HTERT RPE-1 (cell line): ENCODE results near the gene LRRC3.

Source experiments
- in situ Hi-C: fragments of 300-500 bp; cut with MboI; formaldehyde crosslinking; loops from 4 replicates; pipeline ENCODE4 v1.14.3; 2020; ENCODE audit warnings: low sequenced_read_pairs

Gene LRRC3

GRCh38 chr21:44423941-44424607 is 31.2 kb upstream of the LRRC3 start:
- in situ Hi-C loops, result no loop called here

DNA sequence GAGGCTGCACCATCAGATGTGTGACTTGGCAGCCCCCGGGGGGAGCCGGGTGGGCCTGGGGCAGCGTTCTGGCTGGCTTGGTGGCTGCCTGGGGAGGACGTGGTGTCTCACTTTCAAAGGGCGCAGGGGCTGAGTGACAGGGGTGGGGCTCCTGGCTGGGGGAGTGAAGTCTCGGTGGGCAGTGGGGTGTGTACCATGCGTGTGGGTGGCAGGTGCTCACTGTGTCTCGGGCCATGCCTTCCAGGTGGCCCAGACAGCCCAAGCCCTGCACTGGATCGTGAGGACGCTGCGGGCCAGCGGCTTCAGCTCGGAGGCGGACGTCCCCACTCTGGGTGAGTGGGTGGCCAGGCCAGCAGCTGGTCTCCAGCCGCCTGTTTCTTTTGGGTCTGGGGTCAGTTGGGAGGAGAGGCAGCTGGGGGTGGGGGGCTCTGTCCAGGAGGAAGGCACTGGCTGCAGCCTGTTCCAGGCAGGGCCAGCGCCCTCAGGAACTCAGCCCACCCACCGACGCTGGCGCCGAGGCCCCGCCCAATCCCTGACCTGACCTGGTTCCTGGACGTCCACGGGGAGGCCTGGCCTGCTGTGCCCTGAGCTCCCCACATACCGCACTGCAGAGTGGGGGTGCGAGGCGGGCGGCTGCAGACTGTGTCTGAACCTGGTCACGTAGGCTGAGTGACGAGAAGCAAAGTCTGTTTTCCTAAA is 30.6 kb upstream of the LRRC3 start:
- in situ Hi-C loops, result no loop called here

GRCh38 chr21:44425307-44425894 is 29.9 kb upstream of the LRRC3 start:
- in situ Hi-C loops, result no loop called here

DNA sequence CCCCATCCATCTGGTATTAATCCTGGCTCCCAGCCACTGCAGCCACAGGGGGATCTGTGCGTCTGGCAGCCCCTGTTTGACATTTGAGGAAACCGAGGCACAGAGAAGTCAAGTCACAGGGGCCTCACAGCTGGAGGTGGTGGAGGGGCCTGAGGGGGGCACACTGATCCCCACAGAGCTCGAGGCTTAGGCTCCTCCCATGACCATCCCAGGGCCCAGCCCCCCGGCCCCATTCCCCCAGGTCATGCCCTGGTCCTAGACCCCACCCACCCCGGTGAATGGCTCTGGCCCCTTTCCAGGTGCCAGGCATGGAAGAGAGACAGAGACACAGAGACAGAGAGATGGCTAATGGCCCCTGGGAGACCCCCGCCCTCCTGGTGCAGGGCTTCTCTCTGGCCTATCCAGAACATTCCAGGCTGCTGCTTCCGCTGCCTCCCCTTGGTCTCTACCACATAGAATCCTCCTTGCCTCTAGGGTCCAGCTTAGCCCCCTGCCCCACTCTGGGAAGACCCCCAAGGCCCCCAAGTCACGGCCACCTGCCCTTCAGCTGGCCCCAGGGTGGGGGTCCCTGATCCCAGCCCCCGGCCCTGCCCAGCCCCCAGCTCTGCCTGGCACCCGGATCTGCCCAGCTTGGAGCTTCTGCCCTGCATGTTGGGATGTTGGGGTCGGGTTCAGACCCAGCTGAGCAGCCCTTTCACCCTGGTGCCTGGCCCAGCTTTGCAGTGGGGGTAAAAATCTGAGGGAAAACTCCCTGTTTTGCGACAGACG is 29.2 kb upstream of the LRRC3 start:
- in situ Hi-C loops, result no loop called here

- in situ Hi-C loops, result no loop called here
Observed at GRCh38 chr21:44426663-44427191, 28.6 kb upstream of the LRRC3 start.

- in situ Hi-C loops, result no loop called here
Observed at GRCh38 chr21:44427241-44428120, 27.8 kb upstream of the LRRC3 start.

DNA sequence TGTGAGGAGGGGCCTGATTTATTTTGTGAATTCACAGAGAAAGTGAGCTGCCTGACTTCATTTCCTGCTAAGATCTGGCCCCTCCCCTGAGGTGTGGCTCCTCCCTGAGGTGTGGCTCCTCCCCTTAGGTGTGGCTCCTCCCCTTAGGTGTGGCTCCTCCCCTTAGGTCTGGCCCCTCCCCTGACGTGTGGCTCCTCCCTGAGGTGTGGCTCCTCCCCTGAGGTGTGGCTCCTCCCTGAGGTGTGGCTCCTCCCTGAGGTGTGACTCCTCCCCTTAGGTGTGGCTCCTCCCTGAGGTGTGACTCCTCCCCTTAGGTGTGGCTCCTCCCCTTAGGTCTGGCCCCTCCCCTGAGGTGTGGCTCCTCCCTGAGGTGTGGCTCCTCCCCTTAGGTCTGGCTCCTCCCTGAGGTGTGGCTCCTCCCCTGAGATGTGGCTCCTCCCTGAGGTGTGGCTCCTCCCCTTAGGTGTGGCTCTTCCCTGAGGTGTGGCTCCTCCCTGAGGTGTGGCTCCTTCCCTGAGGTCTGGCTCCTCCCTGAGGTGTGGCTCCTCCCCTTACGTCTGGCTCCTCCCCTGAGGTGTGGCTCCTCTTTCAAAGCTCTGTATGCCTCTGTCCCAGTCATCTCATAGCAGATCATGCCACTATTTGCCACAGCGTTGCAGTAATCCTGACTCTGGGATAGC is 26.9 kb upstream of the LRRC3 start:
- in situ Hi-C loops, result no loop called here

- in situ Hi-C loops, result no loop called here
Observed at GRCh38 chr21:44429894-44430293, 25.4 kb upstream of the LRRC3 start.

GRCh38 chr21:44431300-44431699 is 24.0 kb upstream of the LRRC3 start:
- in situ Hi-C loops, result no loop called here

- in situ Hi-C loops, result no loop called here
Observed at GRCh38 chr21:44432841-44433790, 22.2 kb upstream of the LRRC3 start.

DNA sequence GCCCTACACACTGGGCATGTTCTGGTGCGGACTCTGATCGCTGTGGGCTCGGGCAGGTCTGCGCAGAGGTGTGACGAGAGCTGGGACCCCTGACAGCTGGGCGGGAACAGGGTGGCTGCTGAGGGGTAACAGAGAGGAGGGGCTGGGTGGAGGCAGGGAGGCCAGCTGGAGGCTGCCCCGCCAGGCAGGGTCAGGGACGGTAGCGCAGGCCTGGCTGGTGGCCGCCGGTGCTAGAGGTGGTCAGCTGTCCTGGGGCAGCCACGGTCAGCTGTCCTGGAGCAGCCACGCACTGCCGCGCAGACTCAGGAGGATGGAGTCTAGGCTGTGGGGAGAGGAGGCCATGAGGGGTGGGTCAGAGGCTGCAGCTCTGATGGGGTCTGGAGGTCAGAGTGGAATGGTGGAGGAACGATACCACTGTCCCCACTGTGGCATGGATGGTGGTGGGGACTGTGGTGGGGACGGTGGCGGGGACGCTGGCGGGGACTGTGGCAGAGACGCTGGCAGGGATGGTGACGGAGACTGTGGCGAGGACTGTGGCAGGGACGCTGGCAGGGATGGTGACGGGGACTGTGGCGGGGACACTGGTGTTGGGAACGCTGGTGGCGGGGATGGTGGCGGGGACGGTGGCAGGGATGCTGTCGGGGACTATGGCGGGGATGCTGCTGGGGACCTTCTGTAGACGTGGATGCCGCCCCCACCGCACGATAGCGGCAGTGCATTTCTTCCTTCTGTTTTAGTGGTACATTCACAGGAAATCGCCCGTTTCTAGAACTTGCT is 21.3 kb upstream of the LRRC3 start:
- in situ Hi-C loops, result no loop called here

- in situ Hi-C loops, result no loop called here
Observed at GRCh38 chr21:44434568-44434925, 20.8 kb upstream of the LRRC3 start.

DNA sequence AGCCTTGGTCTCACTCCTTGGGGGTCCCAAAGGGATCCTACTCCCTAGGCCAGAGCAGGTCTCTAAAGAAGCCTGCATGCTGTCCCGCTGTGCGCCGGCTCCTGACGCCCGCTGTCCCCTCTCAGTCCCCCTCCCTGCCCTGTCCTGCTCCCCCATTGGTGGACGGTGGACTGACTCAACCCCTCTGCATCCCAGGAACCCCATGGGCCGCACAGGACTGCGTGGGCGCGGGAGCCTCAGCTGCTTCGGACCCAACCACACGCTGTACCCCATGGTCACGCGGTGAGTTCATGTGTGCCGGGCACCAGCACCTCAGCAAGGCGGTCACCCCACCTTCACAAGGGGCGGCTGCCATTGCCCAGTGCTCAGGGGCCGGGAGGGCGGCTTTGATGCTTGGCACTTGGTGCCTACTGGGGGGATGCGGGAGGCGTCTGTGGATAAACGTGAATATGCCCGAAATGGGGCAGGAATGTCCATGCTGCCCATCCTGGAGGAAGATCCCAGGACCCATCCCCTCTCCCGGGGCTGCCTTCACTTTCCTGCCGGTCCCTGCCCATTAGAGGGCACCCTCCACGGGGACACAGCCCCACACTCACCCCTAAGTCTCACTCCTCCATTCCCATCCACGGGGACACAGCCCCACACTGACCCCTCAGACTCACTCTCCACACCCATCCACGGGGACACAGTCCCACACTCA is 20.2 kb upstream of the LRRC3 start:
- in situ Hi-C loops, result no loop called here

DNA sequence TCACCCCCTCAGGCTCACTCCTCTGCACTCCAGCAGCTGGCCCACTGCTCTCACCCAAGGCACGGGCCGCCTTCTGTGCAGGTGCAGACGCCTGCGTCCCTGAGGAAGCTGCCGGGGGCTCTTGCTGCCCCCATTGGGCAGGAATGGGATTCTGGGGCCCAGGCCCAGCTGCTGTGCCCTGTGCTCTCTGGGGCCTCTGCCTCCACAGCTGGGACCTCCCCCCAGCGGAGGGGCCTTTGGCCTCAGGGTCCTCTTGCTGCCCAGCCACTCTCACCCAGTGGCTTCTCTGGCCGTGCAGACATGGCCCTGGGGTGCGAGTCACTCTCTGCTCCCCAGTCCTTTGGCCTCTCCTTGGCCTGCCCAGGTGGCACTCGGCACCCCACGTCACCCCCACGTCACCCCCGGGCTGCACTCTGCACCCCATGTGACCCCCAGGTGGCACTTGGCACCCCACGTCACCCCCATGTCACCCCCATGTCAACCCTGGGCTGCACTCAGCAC is 19.1 kb upstream of the LRRC3 start:
- in situ Hi-C loops, result no loop called here

- in situ Hi-C loops, result no loop called here
Observed at GRCh38 chr21:44436958-44437357, 18.4 kb upstream of the LRRC3 start.

DNA sequence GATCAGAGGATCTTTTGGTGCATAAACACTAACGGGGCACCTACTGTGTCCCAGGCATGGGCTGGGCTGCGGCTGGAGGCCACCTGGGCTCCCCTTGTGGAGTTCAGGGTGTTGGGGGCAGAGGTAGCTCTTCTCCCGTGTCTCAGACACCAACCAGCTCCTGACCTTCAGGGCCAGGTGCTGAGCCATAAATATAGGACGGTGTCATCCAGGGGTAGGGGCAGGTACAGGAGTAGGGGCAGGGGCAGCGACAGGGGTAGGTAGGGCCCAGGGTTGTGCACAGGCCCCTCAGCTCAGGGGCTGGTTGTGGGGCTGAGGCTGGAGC is 18.0 kb upstream of the LRRC3 start:
- in situ Hi-C loops, result no loop called here

DNA sequence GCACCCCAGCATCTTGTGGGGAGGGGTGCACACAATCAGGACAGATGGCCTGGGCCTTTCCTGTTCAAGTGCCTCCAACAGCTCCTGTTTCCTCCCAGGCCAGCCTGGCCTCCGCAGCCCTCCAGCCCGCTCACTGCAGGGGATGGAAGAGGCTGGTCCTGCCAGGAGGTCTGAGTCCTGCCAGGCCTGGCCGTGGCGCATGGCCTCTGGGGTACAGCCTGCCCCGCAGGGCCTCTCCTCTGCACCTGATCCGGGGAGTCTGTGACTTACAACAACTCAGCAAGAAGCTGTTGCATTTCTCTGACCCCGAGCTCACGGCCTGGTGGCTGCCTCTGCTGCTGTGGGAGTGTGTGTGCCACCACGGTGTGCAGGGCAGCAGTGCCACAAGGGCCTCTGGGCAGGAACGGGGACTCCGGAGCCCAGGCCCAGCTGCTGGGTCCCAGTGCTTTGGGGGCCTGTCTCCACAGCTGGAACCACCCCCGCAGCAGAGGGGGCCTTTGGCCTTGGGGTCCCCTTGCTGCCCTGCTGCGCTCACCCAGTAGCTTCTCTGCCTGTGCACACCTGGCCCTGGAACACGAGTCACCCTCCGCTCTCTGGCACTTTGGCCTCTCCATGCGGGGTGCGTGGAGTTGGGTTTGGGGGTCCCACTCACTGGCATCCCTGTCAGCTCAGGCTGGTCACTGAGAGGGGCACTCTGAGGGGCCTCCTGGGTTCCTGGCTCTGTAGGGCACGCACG is 17.4 kb upstream of the LRRC3 start:
- in situ Hi-C loops, result no loop called here
